Frontal cortex (tissue), 4 donors: ENCODE results near the gene PRDM8. TPM values are rescaled to one million over a fixed set of nuclear protein-coding genes. Genes with fewer than 3 reads are reported as not detected.

Experiments used
- DNase-seq, 2 donors: peaks; one replicate each; pipeline ENCODE4 v3.0.0; 2012; ENCODE audit warnings: low spot score in 2 of 2
- FAIRE-seq: peaks from 2 replicates; lab custom pipeline; 2012; peaks lifted over from hg19 to GRCh38; lab: Jason Lieb, UNC
- total RNA-seq: library from RNA; depleted of rRNA; stranded (reverse); fragments of >200 nt; gene quantifications from one replicate; pipeline ENCODE4 v1.2.3, GENCODE V29; 2014
- donor health status: control.
- donor health status: control.
- donor health status: control.

PRDM8 gene
- total RNA-seq, 1 donor from 2014 or later = 26.9 TPM

DNA sequence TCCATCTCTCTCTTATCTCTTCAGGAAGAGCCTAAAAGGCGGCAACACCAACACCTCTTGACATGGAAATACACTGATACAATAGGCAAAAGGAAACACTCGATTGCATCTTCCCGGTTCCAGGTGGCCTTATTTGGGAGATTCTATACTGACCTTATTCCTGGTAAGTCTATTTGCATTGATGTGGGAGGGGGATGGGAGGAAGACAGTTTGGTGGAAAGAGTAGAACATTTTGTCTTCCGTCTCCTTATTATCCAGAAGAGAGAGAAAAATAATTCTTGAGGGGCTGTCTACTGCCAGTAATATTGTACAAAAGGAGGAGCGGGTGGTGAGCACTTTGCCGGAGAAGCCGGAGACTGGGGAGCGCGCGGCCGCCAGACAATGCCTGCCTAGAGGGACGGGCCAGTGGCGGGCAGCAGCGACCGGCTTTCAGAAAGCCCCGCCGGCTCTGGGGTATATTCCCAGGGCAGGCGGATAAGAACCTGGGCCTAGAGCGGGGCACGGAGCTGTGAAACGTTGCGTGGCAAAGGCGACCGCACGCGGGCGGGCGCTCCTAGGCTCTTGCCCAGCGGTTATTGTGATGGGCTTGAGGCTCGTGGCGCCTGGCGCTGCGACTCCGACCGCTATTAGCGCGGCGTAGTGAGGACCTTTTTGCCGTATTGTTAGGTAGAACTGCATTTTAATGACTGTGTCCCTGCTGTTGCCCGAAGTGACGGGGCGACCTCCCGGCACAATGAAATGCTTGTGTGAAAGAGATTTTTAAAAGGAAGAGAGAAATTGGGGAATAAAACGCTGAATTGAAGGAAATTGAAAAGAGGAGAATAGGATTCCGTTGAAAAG, 518 bp downstream of the PRDM8 start:
- FAIRE-seq (no peak), DNase-seq (no peak)

DNA sequence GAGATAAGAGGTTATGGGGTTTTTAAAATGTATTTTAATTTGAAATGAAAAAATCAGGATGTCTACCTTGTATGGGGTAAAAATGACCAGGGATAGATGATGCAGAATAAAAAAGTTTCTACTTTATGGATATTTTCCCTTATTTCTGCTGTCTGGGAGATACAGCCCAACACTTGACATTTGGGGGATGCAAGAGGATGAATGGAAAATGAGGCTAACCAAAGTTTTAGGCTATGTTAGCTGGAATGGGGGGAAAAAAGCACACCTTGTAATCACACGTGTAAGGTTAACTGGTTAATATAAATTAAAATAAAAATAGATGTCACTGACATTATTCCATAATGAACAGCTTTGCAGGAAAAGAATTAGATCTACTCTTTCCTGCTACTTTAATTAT, 1.1 kb downstream of the PRDM8 start:
- no peak for DNase-seq
- no peak for FAIRE-seq

DNA sequence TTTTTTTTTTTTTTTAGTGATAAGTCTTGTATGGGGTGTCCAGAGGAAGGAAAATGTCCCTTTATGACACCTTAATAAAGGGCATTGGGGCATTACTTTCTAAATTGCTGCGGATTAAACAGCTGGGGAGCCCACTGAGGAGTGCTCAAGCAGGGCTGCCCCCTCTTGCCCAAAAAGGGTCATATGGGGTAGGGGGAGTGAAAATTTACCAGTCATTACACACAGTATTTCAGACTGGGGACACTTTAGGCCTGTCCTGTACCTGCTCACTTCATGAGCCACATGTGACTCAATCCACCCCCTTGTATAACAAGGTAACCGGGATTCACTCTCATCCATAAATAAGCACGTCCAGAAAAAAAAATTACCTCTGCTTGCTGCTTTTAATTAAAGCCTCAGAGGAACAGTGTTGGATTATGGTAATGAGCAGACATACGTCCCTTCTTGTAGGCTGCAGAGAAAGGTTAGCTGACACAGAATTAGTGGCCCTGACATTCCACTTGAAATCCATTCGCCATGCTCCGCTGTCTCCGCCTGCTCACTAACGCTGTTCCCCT, 1.8 kb downstream of the PRDM8 start:
- DNase-seq (no peak), FAIRE-seq (no peak)

DNA sequence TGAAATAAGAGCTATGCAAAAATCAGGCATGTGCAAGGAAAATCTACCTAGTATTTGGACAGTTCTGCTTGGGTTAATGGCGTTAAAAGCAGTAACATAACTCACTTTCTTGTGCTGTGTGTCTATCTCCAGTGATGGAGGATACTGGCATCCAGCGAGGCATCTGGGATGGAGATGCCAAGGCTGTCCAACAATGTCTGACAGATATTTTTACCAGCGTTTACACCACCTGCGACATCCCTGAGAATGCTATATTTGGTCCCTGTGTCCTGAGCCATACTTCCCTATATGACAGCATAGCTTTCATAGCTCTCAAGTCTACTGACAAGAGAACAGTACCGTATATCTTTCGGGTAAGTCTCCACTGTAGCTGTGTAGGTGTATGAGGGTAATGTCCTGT, 2.6 kb downstream of the PRDM8 start:
- FAIRE-seq (no peak), DNase-seq (no peak)

DNA sequence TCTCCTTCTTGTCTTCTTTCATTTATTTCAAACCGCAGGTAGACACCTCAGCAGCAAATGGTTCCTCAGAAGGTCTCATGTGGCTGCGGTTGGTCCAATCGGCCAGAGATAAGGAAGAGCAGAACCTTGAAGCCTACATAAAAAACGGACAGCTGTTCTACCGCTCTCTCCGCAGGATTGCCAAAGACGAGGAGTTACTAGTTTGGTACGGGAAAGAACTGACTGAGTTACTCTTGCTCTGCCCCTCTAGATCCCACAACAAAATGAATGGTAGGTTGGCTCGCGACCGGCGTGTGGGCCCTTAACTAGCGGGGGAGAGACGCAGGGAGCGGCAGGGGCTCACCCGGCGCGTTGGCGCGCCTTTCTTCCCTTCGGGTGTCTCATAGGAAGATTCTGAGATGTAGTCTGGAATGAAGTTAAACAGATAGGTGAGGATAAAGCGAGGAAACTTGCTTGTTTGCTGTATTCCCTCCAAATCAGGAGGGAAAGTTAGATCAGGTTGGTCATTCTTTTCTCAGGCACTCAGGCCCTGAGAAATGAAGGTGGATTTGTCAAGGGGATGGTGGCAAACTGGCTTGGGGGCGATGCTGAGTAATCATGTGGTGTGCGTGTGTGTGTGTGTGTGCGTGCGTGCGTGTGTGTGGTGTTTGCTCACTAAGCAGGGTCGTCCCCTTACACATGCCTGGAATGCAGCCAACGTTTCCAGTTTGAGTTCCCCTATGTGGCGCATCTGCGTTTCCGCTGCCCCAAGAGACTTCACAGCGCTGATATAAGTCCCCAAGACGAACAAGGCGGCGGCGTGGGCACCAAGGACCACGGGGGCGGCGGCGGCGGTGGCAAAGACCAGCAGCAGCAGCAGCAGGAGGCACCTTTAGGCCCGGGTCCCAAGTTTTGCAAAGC, 4.2 kb downstream of the PRDM8 start:
- FAIRE-seq (no peak), DNase-seq (no peak)

DNA sequence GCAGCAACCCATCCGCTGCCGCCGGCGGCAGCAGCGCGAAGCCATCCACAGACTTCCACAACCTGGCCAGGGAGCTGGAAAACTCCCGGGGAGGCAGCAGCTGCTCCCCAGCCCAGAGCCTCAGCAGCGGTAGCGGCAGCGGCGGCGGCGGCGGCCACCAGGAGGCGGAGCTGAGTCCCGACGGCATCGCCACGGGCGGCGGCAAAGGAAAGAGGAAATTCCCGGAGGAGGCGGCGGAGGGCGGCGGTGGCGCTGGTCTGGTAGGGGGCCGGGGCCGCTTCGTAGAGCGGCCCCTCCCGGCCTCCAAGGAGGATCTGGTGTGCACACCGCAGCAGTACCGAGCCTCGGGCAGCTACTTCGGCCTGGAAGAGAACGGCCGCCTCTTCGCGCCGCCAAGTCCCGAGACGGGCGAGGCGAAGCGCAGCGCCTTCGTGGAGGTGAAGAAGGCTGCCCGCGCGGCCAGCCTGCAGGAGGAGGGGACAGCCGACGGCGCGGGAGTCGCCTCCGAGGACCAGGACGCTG, 4.9 kb downstream of the PRDM8 start:
- FAIRE-seq = no peak

DNA sequence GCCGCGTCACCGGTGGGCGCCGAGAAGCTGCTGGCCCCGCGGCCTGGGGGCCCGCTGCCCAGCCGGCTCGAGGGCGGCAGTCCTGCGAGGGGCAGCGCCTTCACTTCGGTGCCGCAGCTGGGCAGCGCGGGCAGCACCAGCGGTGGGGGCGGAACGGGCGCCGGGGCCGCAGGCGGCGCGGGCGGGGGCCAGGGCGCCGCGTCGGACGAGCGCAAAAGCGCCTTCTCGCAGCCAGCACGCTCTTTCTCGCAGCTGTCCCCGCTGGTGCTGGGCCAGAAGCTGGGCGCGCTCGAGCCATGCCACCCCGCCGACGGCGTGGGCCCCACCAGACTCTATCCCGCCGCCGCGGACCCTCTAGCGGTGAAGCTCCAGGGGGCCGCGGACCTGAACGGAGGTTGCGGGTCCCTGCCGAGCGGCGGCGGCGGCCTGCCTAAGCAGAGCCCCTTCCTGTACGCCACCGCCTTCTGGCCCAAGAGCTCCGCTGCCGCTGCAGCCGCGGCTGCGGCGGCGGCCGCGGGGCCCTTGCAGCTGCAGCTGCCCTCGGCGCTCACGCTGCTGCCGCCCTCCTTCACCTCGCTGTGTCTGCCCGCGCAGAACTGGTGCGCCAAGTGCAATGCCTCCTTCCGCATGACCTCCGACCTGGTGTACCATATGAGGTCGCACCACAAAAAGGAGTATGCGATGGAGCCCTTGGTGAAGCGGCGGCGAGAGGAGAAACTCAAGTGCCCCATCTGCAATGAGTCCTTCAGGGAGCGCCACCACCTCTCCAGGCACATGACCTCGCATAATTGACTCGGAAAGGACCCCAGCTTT, 5.6 kb downstream of the PRDM8 start:
- no peak for FAIRE-seq

More for the DNA sequence above, 4.9 kb downstream of the PRDM8 start:
- DNase-seq = peak; percentile 72 to 78

DNA sequence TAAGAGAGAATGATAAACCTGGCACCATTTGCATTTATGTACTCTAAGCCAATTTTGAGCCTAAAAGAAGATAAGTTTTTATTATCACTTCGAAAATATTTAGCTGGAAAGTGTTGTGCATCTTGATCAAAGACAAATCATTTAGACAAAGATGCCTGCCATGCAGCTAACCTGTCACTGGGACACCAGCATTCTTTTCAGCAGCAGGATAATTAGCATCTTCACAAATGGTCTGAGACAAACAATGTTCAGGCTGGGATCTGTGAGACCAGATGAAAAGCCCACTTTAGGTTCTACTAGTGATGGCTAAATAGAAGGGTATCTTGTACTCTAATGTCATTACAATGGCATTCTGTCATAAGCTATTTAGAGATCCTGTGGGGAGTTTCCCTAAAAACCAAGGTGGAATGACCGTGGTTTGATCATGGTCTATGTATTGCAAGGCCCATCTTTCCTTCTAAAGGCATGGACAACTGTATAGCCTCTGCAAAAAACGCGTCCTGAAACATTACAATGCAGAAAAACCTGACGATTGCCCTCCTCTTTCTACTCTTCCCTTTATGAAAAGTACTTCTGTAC, 7.2 kb downstream of the PRDM8 start:
- FAIRE-seq (no peak), DNase-seq (no peak)

More for the DNA sequence above, 5.6 kb downstream of the PRDM8 start:
- no peak for DNase-seq

DNA sequence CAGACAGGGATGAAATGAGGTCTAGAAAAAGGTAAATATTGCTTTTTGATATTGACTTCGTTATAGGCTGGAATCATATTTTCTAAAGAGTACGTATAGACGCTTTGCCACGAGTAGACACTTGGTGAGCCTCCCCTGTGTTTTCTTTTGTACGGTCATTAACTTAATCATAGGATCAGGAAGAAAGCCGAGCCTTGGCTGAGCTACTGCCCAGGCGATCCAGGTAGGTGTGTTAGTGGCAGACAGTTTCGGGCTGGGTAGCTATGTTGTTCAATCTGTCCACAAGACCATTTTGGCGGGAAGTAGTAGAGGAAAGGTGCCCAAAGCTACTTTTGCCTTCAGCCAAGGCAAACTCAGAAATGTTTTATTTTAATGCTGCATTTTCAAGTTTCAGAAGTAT, 8.8 kb downstream of the PRDM8 start:
- FAIRE-seq = no peak
- no peak for DNase-seq

DNA sequence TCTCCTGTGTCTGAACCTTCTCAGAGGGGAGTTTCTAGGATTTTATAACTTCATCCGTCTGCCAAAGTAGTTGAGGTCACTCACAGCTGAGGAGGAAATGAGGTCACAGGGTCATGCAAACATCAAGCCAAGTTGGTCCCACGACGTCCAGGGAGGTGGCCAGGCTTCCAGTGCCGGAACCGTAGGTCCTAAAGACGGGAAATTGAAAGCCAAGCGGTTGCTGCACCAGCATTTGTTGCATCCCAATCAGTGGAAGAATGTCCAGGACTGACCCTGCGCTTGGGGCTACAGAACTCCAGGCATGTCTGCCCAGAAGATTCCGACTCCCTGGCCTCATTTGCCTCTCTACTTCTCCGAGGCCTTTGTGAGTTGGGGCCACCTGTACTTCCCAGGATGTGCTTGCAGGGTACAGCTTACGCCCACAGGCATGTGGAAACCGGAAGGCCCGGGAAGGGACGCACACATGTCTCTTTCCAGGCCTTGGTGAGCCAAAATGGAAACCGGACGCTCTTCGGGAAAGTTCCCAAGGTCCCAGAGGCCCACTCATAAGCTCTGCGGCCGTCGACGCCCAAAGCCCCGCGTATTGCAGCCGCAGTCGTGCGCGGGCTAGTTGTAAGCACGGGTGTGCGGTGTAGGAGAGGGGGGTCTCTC, 9.3 kb downstream of the PRDM8 start:
- no peak for DNase-seq
- no peak for FAIRE-seq

DNA sequence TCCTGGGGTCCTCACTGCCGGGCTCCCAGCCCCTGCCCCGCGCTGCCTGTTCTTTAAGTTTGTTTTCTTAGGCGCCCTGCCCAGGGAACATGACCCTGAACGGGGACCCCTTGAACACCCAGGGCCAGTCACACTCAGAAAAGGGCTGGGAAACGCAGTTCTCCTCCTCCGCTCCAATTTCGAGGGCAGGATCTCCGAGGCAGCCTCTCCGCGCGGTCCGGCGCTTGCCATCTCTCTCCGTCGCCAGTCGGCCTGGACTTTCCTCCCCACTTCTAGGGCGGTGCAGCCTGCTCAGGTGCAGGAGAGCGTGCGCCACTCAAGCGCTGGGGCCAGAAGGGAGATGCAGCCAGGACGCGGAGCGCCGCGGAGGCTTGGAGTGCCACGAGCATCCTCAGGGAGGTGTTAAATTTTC, 9.9 kb downstream of the PRDM8 start:
- DNase-seq (no peak), FAIRE-seq (no peak)

DNA sequence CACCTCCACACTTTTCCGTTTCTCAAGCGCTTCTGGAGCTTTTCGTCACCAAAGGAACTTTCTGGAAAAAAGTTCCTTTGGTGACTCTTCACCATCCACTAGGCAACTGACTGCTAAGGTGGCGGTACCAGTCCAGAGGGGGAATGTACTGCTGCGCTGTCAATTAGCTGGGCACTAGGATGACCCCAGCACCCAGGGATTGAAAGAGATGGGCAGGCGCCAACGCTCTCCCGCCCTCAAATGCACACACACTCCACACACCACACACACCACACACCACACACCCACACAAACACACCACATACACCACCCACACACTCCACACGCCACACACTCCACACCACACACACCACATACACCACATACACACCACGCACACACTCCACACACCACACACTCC, 10.4 kb downstream of the PRDM8 start:
- FAIRE-seq (no peak), DNase-seq (no peak)

DNA sequence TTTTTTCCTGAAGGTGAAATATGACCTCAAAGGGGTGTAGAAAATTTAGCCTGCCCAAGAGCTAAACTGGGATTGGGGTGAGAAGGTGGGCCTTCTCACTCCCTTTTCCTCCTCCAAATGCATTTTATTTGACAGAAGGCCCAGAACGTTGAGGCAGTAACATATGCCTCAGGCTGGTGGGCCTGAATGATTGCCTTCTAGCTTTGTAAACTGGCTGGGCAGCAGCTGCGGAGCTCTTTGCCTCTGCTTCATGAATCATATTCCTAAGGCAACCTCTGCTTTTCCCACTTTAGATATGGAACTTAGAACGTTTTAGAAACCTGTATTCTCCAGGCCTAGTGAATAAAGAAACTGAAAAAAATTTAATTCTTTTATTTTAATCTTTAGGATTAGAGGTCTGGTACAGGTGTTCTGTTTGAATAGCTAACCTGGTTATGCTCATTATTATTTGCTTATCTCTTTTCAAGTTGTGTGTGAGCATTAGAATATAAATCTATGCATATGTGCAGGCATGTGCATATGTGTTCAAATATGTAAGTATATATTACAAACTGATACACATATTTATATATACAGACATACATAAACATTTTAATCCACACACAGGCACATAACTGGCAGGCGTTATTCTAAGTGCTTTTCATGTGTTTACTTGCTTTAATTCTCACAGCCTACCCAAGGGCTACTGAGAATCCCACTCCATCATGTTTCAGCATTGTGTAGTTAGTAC, 11.5 kb downstream of the PRDM8 start:
- no peak for DNase-seq
- FAIRE-seq = no peak

DNA sequence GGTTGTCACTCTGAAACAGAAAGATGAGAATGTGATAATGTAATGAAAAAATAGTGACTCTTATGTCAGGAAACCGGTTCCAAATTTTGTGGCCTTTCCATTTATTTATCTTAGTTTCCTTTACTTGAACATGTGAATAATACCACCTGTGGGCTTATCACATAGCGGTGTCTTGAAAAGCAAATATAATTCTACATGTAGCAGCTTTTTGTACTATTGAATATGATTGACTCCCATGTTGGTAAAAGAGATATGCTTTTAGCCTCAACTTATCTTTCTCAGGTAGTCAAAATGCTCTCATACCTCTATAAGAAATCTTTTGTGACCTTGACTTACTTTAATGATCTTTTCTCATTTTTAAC, 12.0 kb downstream of the PRDM8 start:
- FAIRE-seq (no peak), DNase-seq (no peak)

DNA sequence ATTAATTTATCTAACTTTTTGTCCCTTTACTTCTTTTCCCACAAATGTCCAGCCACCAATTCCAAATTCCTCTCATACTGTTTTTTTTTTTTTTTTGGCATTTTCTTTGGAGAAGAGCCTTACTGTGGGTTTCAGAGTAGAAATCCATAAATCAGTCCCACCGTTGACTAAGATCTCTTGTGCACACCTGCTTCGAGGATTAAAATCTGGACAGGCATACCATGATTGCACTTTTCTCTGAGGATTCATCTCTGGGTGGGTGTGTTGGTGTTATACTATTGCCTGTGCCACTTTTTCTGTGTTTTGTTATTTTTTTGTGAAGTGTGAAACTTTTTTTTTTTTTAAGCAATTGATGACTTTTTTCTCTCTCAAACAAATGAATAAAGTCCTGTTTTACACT, 13.2 kb downstream of the PRDM8 start:
- DNase-seq (no peak), FAIRE-seq (no peak)

DNA sequence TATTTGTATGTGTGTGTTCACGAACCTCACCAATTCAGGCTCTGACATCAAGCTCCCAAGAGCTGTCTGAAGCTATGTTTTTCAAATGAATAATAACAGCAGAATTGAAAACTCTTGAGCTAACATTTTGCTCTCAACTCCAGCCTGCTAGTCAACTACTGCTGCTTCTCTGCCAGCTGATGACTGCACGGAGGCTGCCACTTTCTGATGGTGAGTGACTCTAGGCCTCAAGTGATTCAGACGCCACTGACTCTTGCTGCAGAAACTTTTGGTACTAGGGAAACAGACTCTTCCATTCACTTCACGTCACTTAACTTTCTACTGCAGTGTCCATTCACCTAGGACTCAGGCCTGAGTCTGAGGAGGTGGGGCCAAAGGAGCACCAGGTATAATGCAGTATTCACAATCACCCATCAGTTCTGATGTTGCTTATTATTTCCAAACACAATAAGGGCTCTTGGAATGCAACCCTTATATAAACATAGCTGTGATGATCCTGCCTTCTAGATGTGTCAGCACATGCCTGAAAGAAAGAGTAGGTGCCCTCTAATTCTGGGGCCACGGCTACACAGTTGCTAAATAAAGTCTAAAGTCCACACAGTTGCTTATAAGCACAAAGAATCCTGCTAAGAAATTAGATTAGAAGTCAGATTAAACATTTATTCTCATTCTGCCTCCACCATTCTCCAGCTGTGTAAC, 16.0 kb downstream of the PRDM8 start:
- FAIRE-seq (no peak), DNase-seq (no peak)

DNA sequence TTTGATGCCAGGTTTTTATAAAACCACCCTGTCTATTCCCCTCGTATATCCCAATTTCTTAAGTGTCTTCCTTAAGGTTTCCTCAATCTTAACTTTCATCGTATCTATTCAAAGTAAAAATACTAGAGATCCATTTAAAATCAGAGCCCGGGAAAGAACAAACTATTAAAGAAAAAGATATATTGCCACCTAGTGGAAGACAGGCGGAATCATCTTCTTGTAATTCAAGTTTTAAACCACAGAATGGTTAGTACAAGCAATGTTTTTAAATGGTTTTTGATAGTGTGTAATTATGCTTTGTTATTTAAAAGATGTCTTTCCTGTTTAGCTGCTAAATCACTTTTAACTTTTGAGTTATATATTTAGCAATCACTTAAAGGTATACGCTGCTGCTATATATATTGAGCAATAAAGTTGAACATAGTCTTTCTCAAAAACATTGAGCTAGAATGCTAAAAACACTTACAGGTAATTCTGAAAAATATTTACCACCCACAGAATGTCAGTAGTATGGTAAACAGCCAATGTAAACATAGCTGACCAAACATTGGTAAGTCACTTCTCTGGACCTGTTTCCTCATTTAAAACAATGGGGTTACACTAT, 18.2 kb downstream of the PRDM8 start:
- FAIRE-seq (peak; percentile 98), DNase-seq (no peak)
